GM12878 (cell line): ENCODE results near the gene KHDC1. TPM values are rescaled to one million over a fixed set of nuclear protein-coding genes. Genes with fewer than 3 reads are reported as not detected.

ENCODE experiments used
- ATAC-seq: fragments of 200-7000 bp; cut with Tn5 transposase; 3 replicates; pipeline ENCODE4 v1.9.1; 2020; ENCODE audit warnings: mild to moderate bottlenecking, moderate library complexity
- BruUV-seq: library from RNA; stranded (reverse); fragments of 400-500 nt; replicated peaks from 2 replicates; lab custom pipeline; 2021; lab: Mats Ljungman, UMichigan
- CTCF ChIA-PET: fragments of 300-600 bp; sonication (Branson Sonifier 250); formaldehyde crosslinking; extraction: SDS; loops from one replicate; lab custom pipeline; 2021; ENCODE audit warnings: inconsistent platforms; lab: Yijun Ruan, JAX
- POLR2A ChIA-PET: fragments of 350-600 bp; formaldehyde crosslinking; extraction: SDS; loops from one replicate; lab custom pipeline; 2021; ENCODE audit warnings: inconsistent platforms; lab: Charles Lee
- RAD21 ChIA-PET: fragments of 300-600 bp; sonication (Branson Sonifier 250); formaldehyde crosslinking; loops from one replicate; lab custom pipeline; 2023; ENCODE audit warnings: antibody characterized with exemption; ENCODE audit not compliant: unreplicated experiment; lab: Charles Lee
- SMC1A ChIA-PET: fragments of 300-600 bp; sonication (Branson Sonifier 250); formaldehyde crosslinking; loops from one replicate; lab custom pipeline; 2023; ENCODE audit not compliant: unreplicated experiment, uncharacterized antibody; lab: Charles Lee
- DNase-seq: peaks from one replicate; pipeline ENCODE4 v3.0.0-alpha.2; 2011; ENCODE audit warnings: low read depth, low spot score
- FAIRE-seq: peaks from 3 replicates; lab custom pipeline; 2011; peaks lifted over from hg19 to GRCh38; lab: Jason Lieb, UNC
- H2AFZ ChIP-seq: 2 replicates; pipeline ENCODE4 v1.6.0; 2011; ENCODE audit warnings: low read depth, low read length, control low read depth; ENCODE audit not compliant: control insufficient read depth
- H3K27ac ChIP-seq: 2 replicates; pipeline ENCODE4 v1.5.1; 2011; ENCODE audit warnings: control low read depth; ENCODE audit not compliant: control insufficient read depth, insufficient read depth
- H3K27me3 ChIP-seq, 2 experiments: replicated peaks in 1 of 2; 2 replicates each; pipeline versions ENCODE4 v1.6.0 to v1.6.1; 2011; ENCODE audit warnings: low read length in 1 of 2; ENCODE audit not compliant: control insufficient read depth in 2 of 2, insufficient read depth in 2 of 2
- H3K36me3 ChIP-seq, 2 experiments: 2 replicates each; pipeline ENCODE4 v1.5.1; 2011; ENCODE audit warnings: low read length in 1 of 2; ENCODE audit not compliant: control insufficient read depth in 2 of 2, insufficient read depth in 2 of 2
- H3K4me1 ChIP-seq: 2 replicates; pipeline ENCODE4 v1.6.1; 2011; ENCODE audit warnings: mild to moderate bottlenecking, low read length, moderate library complexity, mixed read lengths; ENCODE audit not compliant: control insufficient read depth, insufficient read depth
- H3K4me2 ChIP-seq: 2 replicates; pipeline ENCODE4 v1.6.0; 2011; ENCODE audit warnings: control low read depth; ENCODE audit not compliant: control insufficient read depth, insufficient read depth
- H3K4me3 ChIP-seq: fragments of 200-600 bp; sonication (generic); 2 replicates; pipeline ENCODE4 v1.5.1; 2016
- H3K79me2 ChIP-seq: 2 replicates; pipeline ENCODE4 v1.6.0; 2011; ENCODE audit warnings: low read length; ENCODE audit not compliant: control insufficient read depth, insufficient read depth
- H3K9ac ChIP-seq: 2 replicates; pipeline ENCODE4 v1.8.0; 2011; ENCODE audit warnings: low read length, control low read depth, mixed read lengths; ENCODE audit not compliant: control insufficient read depth, insufficient read depth
- H3K9me3 ChIP-seq: replicated peaks from 3 replicates; pipeline ENCODE4 v1.5.1; 2011; ENCODE audit warnings: mild to moderate bottlenecking, low read length; ENCODE audit not compliant: control insufficient read depth, insufficient read depth
- H4K20me1 ChIP-seq: 2 replicates; pipeline ENCODE4 v1.6.0; 2011; ENCODE audit not compliant: control insufficient read depth, insufficient read depth
- ASH2L ChIP-seq: fragments of 300-600, 200-600 bp; sonication (generic); IDR thresholded peaks from 2 replicates; pipeline ENCODE4 v1.6.1; 2017; ENCODE audit warnings: low read depth, mild to moderate bottlenecking, borderline replicate concordance
- CBX3 ChIP-seq: fragments of 200-600 bp; sonication (generic); IDR thresholded peaks from 2 replicates; pipeline ENCODE4 v1.6.1; 2016; ENCODE audit warnings: low read depth, borderline replicate concordance
- CHD2 ChIP-seq: IDR thresholded peaks from 2 replicates; pipeline ENCODE4 v1.6.1; 2011; ENCODE audit warnings: low read depth, low read length, improper control_type of control experiment, borderline replicate concordance
- CTCF ChIP-seq, 3 experiments: IDR thresholded peaks in 2 of 3; conservative IDR thresholded peaks in 1 of 3; 2 replicates each; pipeline ENCODE4 v1.5.1; 2011; ENCODE audit warnings: low read depth in 3 of 3, low read length in 3 of 3, mild to moderate bottlenecking in 3 of 3, control low read depth in 2 of 3, moderate library complexity in 2 of 3, inconsistent platforms in 1 of 3, mixed read lengths in 1 of 3; ENCODE audit not compliant: control insufficient read depth in 2 of 3, insufficient read depth in 1 of 3; ENCODE audit errors: extremely low read depth in 1 of 3
- KLF5 ChIP-seq: fragments of 450-650 bp; IDR thresholded peaks from 2 replicates; pipeline ENCODE4 v1.6.1; 2014; ENCODE audit warnings: mild to moderate bottlenecking; ENCODE audit not compliant: partially characterized antibody
- MAX ChIP-seq: IDR thresholded peaks from 2 replicates; pipeline ENCODE4 v1.6.1; 2012; ENCODE audit warnings: low read depth, low read length, improper control_type of control experiment
- NR2F1 ChIP-seq: fragments of 450-650 bp; conservative IDR thresholded peaks from 2 replicates; pipeline ENCODE4 v1.6.1; 2017; ENCODE audit warnings: mild to moderate bottlenecking
- PKNOX1 ChIP-seq: fragments of 450-650 bp; IDR thresholded peaks from 2 replicates; pipeline ENCODE4 v1.6.1; 2016; ENCODE audit warnings: mild to moderate bottlenecking
- SKIL ChIP-seq: fragments of 450-650 bp; IDR thresholded peaks from 2 replicates; pipeline ENCODE4 v1.6.1; 2017; ENCODE audit warnings: mild to moderate bottlenecking, low read depth, inconsistent platforms; ENCODE audit not compliant: poor library complexity, severe bottlenecking
- SMAD5 ChIP-seq: IDR thresholded peaks from 2 replicates; pipeline ENCODE4 v1.6.1; 2016; ENCODE audit warnings: antibody characterized with exemption, low read depth
- WRNIP1 ChIP-seq: IDR thresholded peaks from 2 replicates; pipeline ENCODE4 v1.6.1; 2011; ENCODE audit warnings: low read depth, low read length, improper control_type of control experiment, borderline replicate concordance
- ZNF24 ChIP-seq: fragments of 450-650 bp; IDR thresholded peaks from 2 replicates; pipeline ENCODE4 v1.6.1; 2017; ENCODE audit warnings: antibody characterized with exemption, mild to moderate bottlenecking
- ZNF687 ChIP-seq: fragments of 450-650 bp; IDR thresholded peaks from 2 replicates; pipeline ENCODE4 v1.6.1; 2017; ENCODE audit warnings: mild to moderate bottlenecking, moderate library complexity
- WGBS: methylation state at CpG from one replicate; pipeline ENCODE4 v1.1.6; 2016; ENCODE audit warnings: low lambda C conversion rate; ENCODE audit not compliant: insufficient replicate concordance, insufficient coverage; ENCODE audit errors: missing lambda C conversion rate; 5-methylcytosine and 5-hydroxymethylcytosine counted together
- in situ Hi-C: fragments of 300-500 bp; cut with MboI; formaldehyde crosslinking; loops from 9 replicates; pipeline ENCODE4 v1.14.3; 2018; ENCODE audit warnings: mixed read lengths
- intact Hi-C: fragments of 100-400 bp; cut with micrococcal nuclease; formaldehyde crosslinking; loops from one replicate; pipeline ENCODE4 v1.14.2; 2022; ENCODE audit not compliant: unreplicated experiment
- polyA plus RNA-seq, 11 experiments: library from polyadenylated mRNA; depleted of rRNA in 4 of 11; unstranded in 6 of 11; stranded (reverse) in 5 of 11; fragments of >200 nt; fragmentation: Nextera tagmentation in 4 of 11; fragmentation: Illumina TruSeq in 1 of 11; extraction: Ambion mirVana in 4 of 11; extraction: Trizol in 1 of 11; gene quantifications; 1 replicate in 1 of 11; 2 replicates in 10 of 11; pipeline versions ENCODE4 v1.2.1 to v1.2.3, GENCODE V29; 2011 to 2016; ENCODE audit warnings: inconsistent platforms in 2 of 11, missing spikeins in 2 of 11, low read depth in 1 of 11
- total RNA-seq, 4 experiments: library from RNA; depleted of rRNA in 3 of 4; stranded (reverse); fragments of >200 nt in 3 of 4; fragmentation: Illumina TruSeq in 1 of 4; extraction: Trizol in 1 of 4; gene quantifications; 2 replicates each; pipeline versions ENCODE4 v1.2.1 to v1.2.3, GENCODE V29; 2013 to 2021

The KHDC1 gene
- total and polyA plus RNA-seq, 10 of the 15 experiments (the other 5 are each of a cell fraction or from before 2014, with no cell fraction given): 3.3 to 8.7 (median 6.3) TPM

- TF ChIP-seq ASH2L (no peak), CTCF (IDR thresholded peaks at IDR 0.05 in 2 of 3, conservative IDR thresholded peaks at IDR 0.05 in 1 of 3; ENCODE audit: control insufficient read depth in 2 of 3, extremely low read depth in 1 of 3, insufficient read depth in 1 of 3, low read depth in 3 of 3, low read length in 3 of 3) (no peak)
Observed at GRCh38 chr6:73225396-73225795, 37.6 kb downstream of the KHDC1 start, which contains the start of gene KHDC1L (continued).

- no peak overlapping the region for H3K9ac ChIP-seq
- H3K79me2 ChIP-seq: no peaks in the 10 kb centered on the region
- no peak overlapping the region for H2AFZ ChIP-seq
- H3K9me3 ChIP-seq: no peaks in the 10 kb centered on the region
- WGBS: 79% methylated on average over 2 of the region's 2 CpGs
- no peak overlapping the region for H3K4me3 ChIP-seq
- H3K4me2 ChIP-seq: no peak overlapping the region
- DNase-seq (no peak), FAIRE-seq (no peak), ATAC-seq (no peak)
- no peaks in the 10 kb centered on the region for H3K36me3 ChIP-seq
- no peaks in the 10 kb centered on the region for H3K4me1 ChIP-seq
- ChIA-PET RAD21 (no interaction called here), CTCF (no interaction called here), POLR2A (no interaction called here), SMC1A (interaction anchor here (0.6 kb wide), 1 partner anchor 697 kb away, joined by 3 read pairs; no protein-coding TSS in a partner anchor)
- in situ Hi-C loops (no loop called here), intact Hi-C loops (no loop called here)
- H3K27me3 ChIP-seq: no peaks in the 10 kb centered on the region
- H4K20me1 ChIP-seq: no peaks in the 10 kb centered on the region
- no peak overlapping the region for H3K27ac ChIP-seq
- no TSS peak for BruUV-seq
- TF ChIP-seq SKIL (no peak), ZNF687 (no peak), PKNOX1 (no peak), KLF5 (no peak), CBX3 (no peak), MAX (no peak), WRNIP1 (no peak), SMAD5 (no peak), NR2F1 (no peak), ZNF24 (no peak), CHD2 (no peak)
Observed at GRCh38 chr6:73216859-73217258, 46.1 kb downstream of the KHDC1 start.
